Common myeloid progenitor, CD34-positive (primary cell): Measurements from ENCODE around the gene TMC4.
"Not testable (repeated sequence)": the region's sequence is repeated elsewhere in the genome, so short reads cannot be mapped to it uniquely, and the experiment has no call there.

ENCODE experiments used
- CTCF ChIA-PET: fragments of 350-600 bp; sonication (Branson Sonifier 250); formaldehyde crosslinking; loops from one replicate; lab custom pipeline; 2021; ENCODE audit warnings: antibody characterized with exemption; lab: Charles Lee
- POLR2A ChIA-PET: fragments of 350-600 bp; sonication (Branson Sonifier 250); formaldehyde crosslinking; loops from one replicate; lab custom pipeline; 2021; ENCODE audit warnings: antibody characterized with exemption; lab: Charles Lee
- DNase-seq, 3 donors: peaks; one replicate each; pipeline versions ENCODE4 v3.0.0 to v3.0.0-alpha.2; 2013
- H3K27ac ChIP-seq, 2 experiments: 1 replicate in 1 of 2; 2 replicates in 1 of 2; pipeline ENCODE4 v1.7.0; 2013; ENCODE audit warnings: inconsistent platforms in 2 of 2, low read length in 2 of 2, mild to moderate bottlenecking in 2 of 2, low read depth in 1 of 2, moderate library complexity in 1 of 2; ENCODE audit not compliant: severe bottlenecking in 2 of 2, insufficient read depth in 1 of 2, poor library complexity in 1 of 2
- H3K27me3 ChIP-seq, 5 experiments: replicated peaks in 2 of 5; 1 replicate in 3 of 5; 2 replicates in 2 of 5; pipeline versions ENCODE4 v1.6.1 to v1.7.0; 2013; ENCODE audit warnings: low read length in 4 of 5, mild to moderate bottlenecking in 2 of 5, moderate library complexity in 2 of 5, inconsistent platforms in 1 of 5; ENCODE audit not compliant: insufficient read depth in 5 of 5, control insufficient read depth in 4 of 5
- H3K36me3 ChIP-seq, 4 experiments: 1 replicate in 2 of 4; 2 replicates in 2 of 4; pipeline versions ENCODE4 v1.6.1 to v1.7.0; 2013; ENCODE audit warnings: low read length in 3 of 4, control low read depth in 1 of 4, mild to moderate bottlenecking in 1 of 4; ENCODE audit not compliant: control insufficient read depth in 4 of 4, insufficient read depth in 4 of 4
- H3K4me1 ChIP-seq, 4 experiments: 1 replicate in 3 of 4; 2 replicates in 1 of 4; pipeline versions ENCODE4 v1.6.1 to v1.7.1; 2013; ENCODE audit warnings: low read length in 3 of 4, mild to moderate bottlenecking in 3 of 4, control low read depth in 1 of 4, inconsistent platforms in 1 of 4, moderate library complexity in 1 of 4; ENCODE audit not compliant: control insufficient read depth in 4 of 4, insufficient read depth in 4 of 4; ENCODE audit errors: control extremely low read depth in 1 of 4
- H3K4me3 ChIP-seq, 7 experiments: 1 replicate in 4 of 7; 2 replicates in 3 of 7; pipeline versions ENCODE4 v1.5.1 to v1.7.0; 2013; ENCODE audit warnings: mild to moderate bottlenecking in 7 of 7, low read length in 6 of 7, moderate library complexity in 6 of 7, inconsistent platforms in 2 of 7, low read depth in 2 of 7, control low read depth in 1 of 7; ENCODE audit not compliant: insufficient read depth in 4 of 7, control insufficient read depth in 1 of 7; ENCODE audit errors: extremely low read depth in 1 of 7
- H3K9me3 ChIP-seq, 5 experiments: 1 replicate in 4 of 5; 2 replicates in 1 of 5; pipeline versions ENCODE4 v1.6.1 to v1.7.1; 2013; ENCODE audit warnings: low read length in 4 of 5, mild to moderate bottlenecking in 2 of 5, inconsistent platforms in 1 of 5, low read depth in 1 of 5, moderate library complexity in 1 of 5; ENCODE audit not compliant: control insufficient read depth in 4 of 5, insufficient read depth in 2 of 5; ENCODE audit errors: control extremely low read depth in 1 of 5
- WGBS: methylation state at CpG from one replicate; pipeline ENCODE4 v1.1.5; 2013; ENCODE audit not compliant: insufficient coverage; 5-methylcytosine and 5-hydroxymethylcytosine counted together

The TMC4 gene

GRCh38 chr19:54173359-54173699 is 369 bp upstream of the TMC4 start:
- 54% methylated on average over 13 of the region's 15 CpGs for WGBS
- Histone ChIP-seq H3K36me3 (peaks cover 2 to 23% (median 7%) of the 10 kb centered on the region in 4 experiments), H3K27ac (no peak overlapping the region), H3K4me3 (no peak overlapping the region), H3K9me3 (no peaks in the 10 kb centered on the region), H3K27me3 (no peaks in the 10 kb centered on the region), H3K4me1 (peaks cover 0 to 16% (median 14%) of the 10 kb centered on the region in 4 experiments)
- CTCF ChIA-PET, result interaction anchor here (1.3 to 2.8 kb wide), 5 partner anchors 10 to 92 kb away, joined by 4 to 12 read pairs (median 8); partner anchors contain the start of gene MBOAT7
- no peak for DNase-seq
- POLR2A ChIA-PET, result interaction anchor here (0.5 to 1.7 kb wide), 3 partner anchors 8 to 1499 kb away, joined by 3 to 6 read pairs (median 5); no protein-coding TSS in a partner anchor

GRCh38 chr19:54171736-54172431 is 1.1 kb downstream of the TMC4 start:
- H3K4me3 ChIP-seq, H3K9me3 ChIP-seq, H3K27ac ChIP-seq, POLR2A ChIA-PET, H3K27me3 ChIP-seq, DNase-seq: not testable (repeated sequence)
- Histone ChIP-seq H3K36me3 (peaks cover 0 to 15% (median 3%) of the 10 kb centered on the region in 4 experiments), H3K4me1 (peaks cover 0 to 18% (median 15%) of the 10 kb centered on the region in 4 experiments)
- CTCF ChIA-PET, result interaction anchor here (1.8 to 2.6 kb wide), 3 partner anchors 12 to 220 kb away, joined by 6 to 8 read pairs (median 8); no protein-coding TSS in a partner anchor
- 98% methylated on average over 9 of the region's 23 CpGs for WGBS

GRCh38 chr19:54169149-54169740 is 3.7 kb downstream of the TMC4 start:
- 94% methylated on average over 15 of the region's 21 CpGs for WGBS
- H3K4me1 ChIP-seq, result peaks cover 0 to 23% (median 20%) of the 10 kb centered on the region in 4 experiments
- H3K9me3 ChIP-seq, result peaks cover 0 to 3% (median 0%) of the 10 kb centered on the region in 5 experiments
- no peaks in the 10 kb centered on the region for H3K36me3 ChIP-seq
- H3K27me3 ChIP-seq, result peaks cover 0 to 3% (median 0%) of the 10 kb centered on the region in 5 experiments
- H3K27ac ChIP-seq, result no peak overlapping the region
- no peak for DNase-seq
- POLR2A ChIA-PET, result no interaction called here
- CTCF ChIA-PET, result interaction anchor here (1.0 to 5.0 kb wide), 11 partner anchors 10 to 97 kb away, joined by 3 to 28 read pairs (median 8); partner anchors contain the start of gene LENG1
- H3K4me3 ChIP-seq, result no peak overlapping the region

GRCh38 chr19:54168174-54168917 is 4.6 kb downstream of the TMC4 start:
- peak; percentile 81 to 86 (median 85) for DNase-seq
- Histone ChIP-seq H3K27me3 (peaks cover 0 to 10% (median 0%) of the 10 kb centered on the region in 5 experiments), H3K27ac (no peak overlapping the region), H3K9me3 (peaks cover 0 to 3% (median 0%) of the 10 kb centered on the region in 5 experiments), H3K4me1 (peaks cover 0 to 23% (median 19%) of the 10 kb centered on the region in 4 experiments), H3K36me3 (no peaks in the 10 kb centered on the region), H3K4me3 (no peak overlapping the region)
- POLR2A ChIA-PET, result interaction anchor here (0.6 kb wide), 1 partner anchor 31 kb away, joined by 3 read pairs; the partner anchor contains the start of gene CNOT3
- 27% methylated on average over 24 of the region's 25 CpGs for WGBS
- CTCF ChIA-PET, result interaction anchor here (0.6 to 5.0 kb wide), 16 partner anchors 9 to 99 kb away, joined by 3 to 28 read pairs (median 6); partner anchors contain the start of genes LENG1 and LILRB5

- H3K4me3 ChIP-seq, result no peak overlapping the region
- peaks cover 4 to 39% (median 31%) of the 10 kb centered on the region in 4 experiments for H3K4me1 ChIP-seq
- ChIA-PET POLR2A (interaction anchor here (1.3 kb wide), 1 partner anchor 8 kb away, joined by 3 read pairs; no protein-coding TSS in a partner anchor), CTCF (interaction anchor here (0.5 to 1.5 kb wide), 2 partner anchors 101 to 152 kb away, joined by 3 to 6 read pairs; no protein-coding TSS in a partner anchor)
- H3K9me3 ChIP-seq, result peaks cover 0 to 3% (median 0%) of the 10 kb centered on the region in 5 experiments
- H3K27ac ChIP-seq, result no peak overlapping the region
- no peak for DNase-seq
- no peaks in the 10 kb centered on the region for H3K36me3 ChIP-seq
- peaks cover 0 to 11% (median 0%) of the 10 kb centered on the region in 5 experiments for H3K27me3 ChIP-seq
- WGBS, result 94% methylated on average over 24 of the region's 25 CpGs
Measured at GRCh38 chr19:54165222-54165621, 7.7 kb downstream of the TMC4 start.

GRCh38 chr19:54164369-54165068 is 8.4 kb downstream of the TMC4 start:
- peaks cover 0 to 3% (median 0%) of the 10 kb centered on the region in 5 experiments for H3K9me3 ChIP-seq
- peak overlapping the region in 5 of 7 experiments; percentile 0 to 68 (median 32) for H3K4me3 ChIP-seq
- peaks cover 0 to 11% (median 0%) of the 10 kb centered on the region in 5 experiments for H3K27me3 ChIP-seq
- DNase-seq, result peak; percentile 68 to 75 (median 70)
- ChIA-PET CTCF (interaction anchor here (1.5 to 2.1 kb wide), 2 partner anchors 9 to 102 kb away, joined by 6 to 8 read pairs; partner anchors contain the start of gene TMC4), POLR2A (interaction anchor here (1.3 kb wide), 1 partner anchor 9 kb away, joined by 3 read pairs; no protein-coding TSS in a partner anchor)
- H3K27ac ChIP-seq, result no peak overlapping the region
- 17% methylated on average over 25 of the region's 37 CpGs for WGBS
- H3K36me3 ChIP-seq, result no peaks in the 10 kb centered on the region
- peaks cover 5 to 43% (median 33%) of the 10 kb centered on the region in 4 experiments for H3K4me1 ChIP-seq
